Inflammatory macrophage treated with lipopolysaccharide for 4 hours (primary cell): ENCODE data around the gene ERN1.
A peak's percentile ranks its signal among the peaks of the same experiment; 100 is the strongest.

Experiments
- DNase-seq: peaks from one replicate; pipeline ENCODE4 v3.0.0-alpha.2; 2020

The ERN1 gene

DNA sequence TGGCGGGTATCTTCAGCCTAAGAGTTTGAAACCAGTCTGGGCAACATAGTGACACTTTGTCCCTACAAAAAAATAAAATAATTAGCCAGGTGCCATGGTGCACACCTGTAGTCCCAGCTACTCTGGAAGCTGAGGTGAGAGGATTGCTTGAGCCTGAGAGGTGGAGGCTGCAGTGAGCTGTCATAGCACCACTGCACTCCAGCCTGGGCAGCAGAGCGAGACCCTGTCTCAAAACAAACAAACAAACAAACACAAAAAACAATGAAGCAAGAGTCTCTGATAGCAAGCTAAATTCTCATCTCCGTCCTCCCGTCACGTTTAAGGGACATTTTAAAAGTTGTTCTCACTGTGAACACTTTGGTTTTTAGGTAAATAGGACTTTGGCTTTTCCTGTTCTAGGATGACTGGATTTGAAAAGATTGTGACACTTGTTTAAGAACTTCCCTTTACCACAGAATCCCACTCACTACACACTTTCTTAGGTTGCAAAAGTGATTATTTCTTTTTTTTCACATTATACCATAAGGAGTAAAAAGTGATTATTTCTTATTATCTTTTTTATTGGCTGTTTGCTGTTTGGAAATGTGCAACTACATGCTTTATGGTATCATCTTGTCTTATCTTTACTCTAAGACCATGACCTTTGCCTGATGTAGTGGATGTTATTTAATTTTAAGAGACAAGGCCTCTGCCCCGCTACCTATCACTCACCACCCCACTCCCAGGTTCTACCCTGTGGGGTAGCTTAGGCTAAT is 4.4 kb upstream of the ERN1 start:
- peak; percentile 36 for DNase-seq

DNA sequence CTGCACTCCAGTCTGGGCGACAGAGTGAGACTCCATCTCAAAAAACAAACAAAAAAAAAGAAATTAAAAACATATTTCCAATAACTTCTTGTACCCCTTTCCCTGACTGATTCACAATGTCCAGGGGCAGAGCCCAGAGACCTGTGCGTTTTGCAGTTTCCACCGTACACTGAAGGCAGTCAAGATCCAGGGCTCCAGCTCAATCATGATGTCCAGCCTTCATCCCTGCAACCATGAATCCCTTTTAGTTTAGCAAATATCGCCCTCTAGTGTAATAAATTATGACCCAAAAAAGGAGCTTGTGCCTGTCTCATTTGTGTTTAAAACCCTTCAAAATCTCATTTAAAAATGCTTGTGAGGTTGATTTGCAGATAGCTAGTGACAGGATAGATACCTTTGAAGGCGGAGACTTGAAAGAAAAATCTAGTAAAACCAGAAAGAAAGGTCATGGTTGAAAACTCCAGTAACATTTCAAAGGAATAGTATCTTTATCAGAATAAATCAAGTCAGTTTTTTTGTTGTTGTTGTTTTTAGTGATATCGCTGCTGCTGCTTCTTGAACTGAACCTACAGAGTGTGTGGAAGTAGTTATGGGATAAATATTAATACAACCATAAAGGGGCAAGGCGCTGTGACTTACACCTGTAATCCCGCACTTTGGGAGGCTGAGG is 3.7 kb upstream of the ERN1 start:
- peak; percentile 78 for DNase-seq

DNA sequence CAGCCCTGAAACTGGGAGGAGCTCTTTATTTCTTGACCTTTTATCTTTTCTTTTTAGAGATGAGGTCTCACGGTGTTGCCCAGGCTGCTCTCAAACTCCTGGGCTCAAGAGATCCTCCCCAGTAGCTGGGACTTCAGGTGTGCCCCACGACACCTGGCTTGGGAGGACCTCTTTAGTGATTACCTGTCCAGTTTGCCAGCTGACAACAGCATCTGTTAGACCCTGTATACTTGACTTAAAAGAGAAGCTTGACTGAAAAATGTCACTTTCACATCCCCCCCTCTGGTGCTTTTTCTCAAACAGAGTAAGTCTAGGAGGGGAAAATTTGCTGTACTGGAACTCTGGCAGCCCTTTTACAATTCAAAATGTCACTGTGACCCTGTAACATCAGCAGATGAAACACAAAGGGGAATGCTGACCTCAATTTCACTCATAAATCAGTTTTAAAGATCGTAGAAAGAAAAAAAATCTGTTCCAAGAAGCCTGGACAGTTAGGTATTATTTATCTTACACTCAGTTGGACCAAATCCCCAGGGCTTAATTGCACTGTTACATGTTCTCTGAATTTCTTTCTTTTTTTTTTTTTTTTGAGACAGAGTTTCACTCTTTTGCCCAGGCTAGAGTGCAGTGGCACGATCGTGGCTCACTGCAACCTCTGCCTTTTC is 1.8 kb upstream of the ERN1 start:
- no peak for DNase-seq

DNA sequence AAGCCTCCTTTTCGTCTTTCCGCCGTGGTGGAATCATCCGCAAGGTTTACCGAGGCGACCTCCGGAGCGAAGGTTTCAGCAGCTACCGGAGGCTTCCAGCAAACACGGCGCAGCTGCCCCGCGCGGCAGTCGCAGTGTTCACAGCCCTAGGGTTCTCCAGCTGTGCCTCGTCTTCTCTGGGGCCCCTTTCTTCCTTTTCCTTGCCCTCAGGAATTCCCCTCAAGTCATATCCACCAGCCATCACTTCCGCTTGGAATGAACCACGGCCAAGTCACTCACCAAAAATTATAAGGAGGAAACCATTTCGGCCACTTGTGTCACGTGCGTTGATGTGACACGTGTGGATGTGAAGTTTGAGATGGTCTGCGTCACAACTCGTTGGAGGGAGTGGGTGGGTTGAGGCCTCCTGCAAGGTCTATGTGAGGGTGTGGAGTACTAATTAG is 636 bp upstream of the ERN1 start:
- DNase-seq: peak; percentile 96

DNA sequence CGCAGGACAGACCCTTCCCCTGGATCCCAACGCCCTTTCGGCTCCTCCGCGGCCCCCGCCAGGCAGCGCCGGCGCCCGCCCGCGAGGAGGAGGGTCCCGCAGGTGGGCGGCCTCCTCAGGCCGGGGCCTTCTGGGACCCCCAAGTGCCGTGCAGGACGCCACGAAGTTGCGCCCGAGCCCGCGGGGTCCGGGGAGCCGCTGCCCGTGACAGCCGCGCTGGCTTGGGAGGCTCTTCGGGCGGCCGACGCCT is 504 bp downstream of the ERN1 start:
- DNase-seq: no peak

DNA sequence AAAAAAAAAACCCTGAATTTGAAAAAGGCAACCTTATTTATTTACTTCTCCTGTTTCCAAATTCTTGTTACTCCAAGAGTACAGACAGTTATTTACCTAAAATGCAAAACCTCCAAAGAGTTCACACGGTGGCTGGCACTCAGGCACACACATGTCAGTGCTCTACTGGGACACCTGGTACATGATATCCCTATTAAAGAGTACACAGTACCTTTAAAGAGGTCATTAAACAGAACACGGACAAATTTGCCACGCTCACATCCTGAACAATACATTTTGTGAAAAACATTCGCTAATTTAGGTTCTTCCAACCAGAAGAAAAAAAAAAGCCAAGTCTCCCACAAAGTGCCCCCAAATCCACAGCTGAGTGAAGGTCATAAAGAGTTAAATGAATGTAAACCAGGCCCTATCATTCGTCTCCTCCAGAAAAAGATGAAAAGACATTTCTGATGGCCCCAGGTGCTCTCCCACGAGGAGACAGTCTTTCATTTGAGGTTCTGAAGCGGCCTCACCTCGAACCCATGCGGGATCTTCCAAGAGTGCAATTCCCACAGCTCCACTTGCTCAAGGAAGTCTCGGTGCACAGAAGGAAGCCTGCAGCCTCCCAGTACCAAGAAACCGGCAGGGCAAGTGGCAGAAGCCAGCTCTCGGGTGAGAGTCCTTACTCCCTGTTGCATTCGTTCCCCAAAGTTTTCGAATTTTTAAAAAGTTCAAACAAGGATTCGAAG is 993 bp downstream of the ERN1 start:
- peak; percentile 33 for DNase-seq

DNA sequence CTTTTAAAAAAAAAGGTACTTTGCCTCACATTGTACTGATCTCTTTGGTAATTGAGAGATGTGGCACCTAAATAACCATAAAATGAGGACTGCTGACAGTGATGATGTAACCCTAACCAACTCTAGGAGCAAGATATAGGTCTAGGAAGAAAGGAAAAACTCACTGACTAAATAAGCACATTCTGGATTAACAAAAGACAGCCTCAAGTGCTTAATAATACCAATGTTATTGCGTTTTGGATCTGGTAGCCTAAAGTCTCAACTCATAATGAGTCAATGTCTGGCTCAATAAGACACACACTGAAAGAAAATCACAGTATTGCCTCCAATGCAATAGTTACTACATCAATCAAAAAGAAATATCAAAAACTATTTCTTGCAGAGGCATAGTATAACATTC is 3.0 kb downstream of the ERN1 start:
- DNase-seq: peak; percentile 35

DNA sequence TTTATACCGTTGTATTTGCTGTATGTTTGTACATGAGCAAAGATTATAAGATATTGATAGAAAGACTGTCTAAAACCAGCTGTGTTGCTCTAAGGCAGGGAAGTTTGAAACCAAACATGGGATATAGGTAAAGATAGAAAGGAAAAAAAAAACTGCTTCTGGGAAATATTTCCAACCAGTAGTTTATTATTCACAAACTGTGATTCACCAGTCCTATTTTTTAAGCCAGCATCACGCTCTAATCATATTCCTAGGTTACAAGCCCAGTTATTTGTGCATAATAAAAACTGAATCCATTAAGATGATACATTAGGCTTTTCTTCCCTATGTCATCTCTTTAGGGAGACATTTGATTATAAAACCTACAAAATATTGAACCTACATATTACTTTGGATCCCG is 4.0 kb downstream of the ERN1 start:
- DNase-seq: no peak

DNA sequence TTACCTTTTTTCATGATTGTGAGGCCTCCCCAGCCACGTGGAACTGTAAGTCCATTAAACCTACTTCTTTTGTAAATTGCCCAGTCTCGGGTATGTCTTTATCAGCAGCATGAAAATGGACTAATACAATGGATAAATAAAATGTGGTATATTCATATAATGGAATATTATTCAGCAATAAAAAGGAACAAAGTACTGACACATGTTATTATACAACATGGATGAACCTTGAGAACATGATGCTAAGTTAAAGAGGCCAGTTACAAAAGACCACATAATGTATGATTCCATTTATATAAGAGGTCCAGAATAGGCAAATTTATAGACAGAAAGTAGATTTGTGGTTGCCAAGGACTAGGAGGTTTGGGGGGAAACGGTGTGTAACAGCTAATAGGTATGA is 5.3 kb downstream of the ERN1 start:
- DNase-seq: no peak

DNA sequence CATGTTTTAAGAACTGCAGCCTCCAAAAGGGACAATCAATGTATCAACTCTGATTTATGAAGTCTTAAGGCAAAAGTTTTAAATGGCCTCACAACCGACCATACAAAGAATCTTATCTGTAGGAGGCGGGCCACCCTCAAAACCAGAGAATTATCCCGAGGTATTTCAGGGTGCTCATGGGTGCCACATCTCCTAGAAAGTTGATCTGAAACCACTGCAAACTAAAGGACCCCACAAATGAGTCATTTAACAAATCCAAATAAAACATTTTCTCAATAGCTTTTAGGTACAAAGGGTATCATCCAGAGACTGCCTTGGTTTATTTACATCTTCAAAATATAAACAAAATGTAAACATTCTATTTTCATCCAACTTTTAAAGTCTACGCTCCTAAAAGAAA is 6.8 kb downstream of the ERN1 start:
- no peak for DNase-seq

DNA sequence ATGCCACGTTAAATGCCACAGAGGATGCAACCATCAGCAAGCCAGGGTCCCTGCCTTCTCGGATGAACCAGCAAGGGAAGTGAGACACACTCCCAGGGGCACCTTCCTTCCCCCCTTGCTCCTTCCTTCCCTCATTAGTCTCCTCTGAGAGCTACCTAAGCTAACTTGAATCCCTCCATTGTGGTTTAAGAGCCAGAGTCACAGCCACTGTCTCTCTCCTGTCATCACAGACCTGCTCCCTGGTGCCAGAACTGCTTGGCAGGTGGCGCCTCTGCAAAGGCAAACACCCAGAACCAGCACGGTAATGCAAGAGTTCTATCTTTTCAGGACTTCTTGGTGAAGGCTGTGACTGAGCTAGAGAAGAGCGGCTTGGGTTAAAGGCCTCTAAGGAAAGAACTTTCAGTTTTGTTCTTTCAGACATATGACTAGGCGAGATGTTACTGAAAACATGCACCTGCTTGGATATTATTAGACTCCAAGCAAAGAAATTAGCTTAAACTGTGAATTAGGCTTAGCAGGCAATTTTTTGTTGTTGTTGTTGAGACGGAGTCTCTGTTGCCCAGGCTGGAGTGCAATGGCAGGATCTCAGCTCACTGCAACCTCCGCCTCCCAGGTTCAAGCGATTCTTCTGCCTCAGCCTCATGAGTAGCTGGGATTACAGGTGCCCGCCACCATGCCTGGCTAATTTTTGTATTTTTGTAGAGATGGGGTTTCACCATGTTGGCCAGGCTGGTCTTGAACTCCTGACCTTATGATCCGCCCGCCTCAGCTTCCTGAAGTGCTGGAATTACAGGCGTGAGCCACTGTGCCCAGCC is 8.8 kb downstream of the ERN1 start:
- DNase-seq: peak; percentile 35

DNA sequence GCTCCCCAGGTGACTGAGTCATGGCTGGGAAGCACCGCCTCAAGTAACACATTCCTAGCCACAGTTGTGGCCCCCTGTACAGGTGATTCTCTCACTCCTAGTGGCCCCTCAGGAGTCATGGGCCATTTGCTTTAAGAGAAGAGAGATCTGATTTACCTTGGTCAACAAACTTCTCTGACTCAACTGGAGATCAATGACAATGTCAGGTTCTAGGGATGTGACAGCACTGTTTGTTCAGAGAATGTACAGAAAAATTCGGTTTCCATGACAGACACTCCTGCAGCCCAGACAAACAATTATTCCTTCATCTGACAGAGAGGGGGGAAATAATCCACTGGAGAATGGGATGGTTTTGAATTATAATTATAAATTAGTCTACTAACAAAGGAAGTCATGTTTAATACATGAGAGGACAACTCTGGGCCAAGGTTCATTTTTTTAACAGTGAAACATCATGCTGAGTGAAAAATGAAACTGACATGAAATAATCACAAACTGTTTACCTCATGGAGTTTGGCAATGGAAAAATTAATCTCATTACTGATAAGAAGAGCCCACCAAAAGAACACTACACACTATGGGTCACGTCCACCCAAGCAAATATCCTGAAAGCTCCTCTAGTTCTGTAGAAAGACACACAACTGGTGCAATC is 9.7 kb downstream of the ERN1 start:
- peak; percentile 39 for DNase-seq

DNA sequence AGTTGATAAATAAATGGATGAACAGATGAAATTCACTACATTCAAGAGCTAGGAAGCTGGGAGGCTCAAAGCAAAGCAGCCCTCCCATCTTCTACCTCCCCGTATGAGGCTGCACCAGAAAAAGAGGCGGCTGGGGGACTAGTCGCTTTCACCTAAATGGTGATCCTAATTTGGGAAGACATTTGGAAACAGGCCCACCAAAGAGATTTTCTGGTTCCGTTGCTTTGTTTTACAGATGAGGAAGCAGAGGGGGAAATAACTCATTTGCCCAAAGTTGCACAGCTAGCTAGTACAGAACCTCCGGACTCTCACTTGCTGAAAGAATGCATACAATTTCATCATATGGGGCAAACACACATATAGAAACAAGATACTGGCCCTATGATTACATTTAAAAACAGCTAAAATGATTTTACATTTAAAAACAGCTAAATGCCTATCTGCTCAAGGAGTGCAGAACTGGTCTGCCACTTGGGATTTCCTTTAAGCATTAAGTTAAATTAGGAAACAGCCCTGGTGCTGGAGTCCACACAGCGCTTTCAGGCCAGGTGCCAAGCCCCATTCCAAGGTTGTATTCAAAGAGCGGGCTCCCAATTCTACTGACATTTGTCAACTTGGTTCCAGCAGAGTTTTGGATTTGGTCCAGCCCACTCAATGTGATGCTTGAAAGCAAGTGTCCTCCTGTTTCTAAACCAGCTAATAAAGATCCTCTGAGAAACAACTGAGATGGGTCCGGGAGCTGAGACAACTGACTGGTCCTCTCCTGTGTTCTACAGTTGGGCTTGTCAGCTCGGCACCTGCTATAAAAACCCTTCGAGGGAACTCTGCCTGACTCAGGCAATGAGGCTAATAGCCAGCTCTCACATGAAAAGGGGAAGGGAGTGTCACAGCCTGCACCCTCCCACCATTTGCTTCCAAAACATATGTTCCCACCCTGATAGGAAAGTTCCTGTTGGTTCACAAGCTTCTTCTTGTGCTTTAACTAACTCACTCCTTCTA is 11.7 kb downstream of the ERN1 start:
- peak; percentile 88 for DNase-seq

DNA sequence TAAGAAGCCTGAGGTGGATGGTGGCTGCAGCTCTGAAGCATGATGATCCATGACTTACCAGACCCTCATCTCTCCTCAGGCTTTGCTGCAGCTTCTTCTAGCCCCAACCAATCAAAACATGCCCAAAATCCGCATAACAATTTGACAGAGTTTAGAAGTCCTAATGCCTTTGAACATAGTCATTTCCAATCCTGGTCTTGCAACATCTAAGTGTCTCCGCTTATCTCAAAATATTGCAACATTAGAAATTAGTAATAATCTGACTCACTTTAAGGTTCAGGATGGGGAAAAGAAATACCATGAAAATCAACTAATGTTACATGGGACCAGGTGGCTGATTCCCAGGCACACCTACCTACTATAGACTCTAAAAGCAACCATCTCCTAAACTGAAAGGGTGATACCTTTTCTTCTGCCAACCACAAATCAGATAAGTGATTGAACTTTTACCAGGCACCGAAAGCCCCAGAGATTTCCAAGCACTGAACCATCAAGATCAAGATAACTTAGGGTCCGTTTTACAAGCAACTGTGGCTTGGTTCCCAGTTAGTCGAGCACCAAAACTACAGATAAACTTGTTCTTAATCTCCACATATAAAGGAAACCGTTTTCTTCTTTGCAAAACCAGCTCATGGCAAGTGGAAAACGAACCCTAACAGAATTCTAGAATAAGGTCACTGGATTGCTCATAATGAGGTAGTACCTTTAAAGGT is 14.0 kb downstream of the ERN1 start:
- peak; percentile 61 for DNase-seq

DNA sequence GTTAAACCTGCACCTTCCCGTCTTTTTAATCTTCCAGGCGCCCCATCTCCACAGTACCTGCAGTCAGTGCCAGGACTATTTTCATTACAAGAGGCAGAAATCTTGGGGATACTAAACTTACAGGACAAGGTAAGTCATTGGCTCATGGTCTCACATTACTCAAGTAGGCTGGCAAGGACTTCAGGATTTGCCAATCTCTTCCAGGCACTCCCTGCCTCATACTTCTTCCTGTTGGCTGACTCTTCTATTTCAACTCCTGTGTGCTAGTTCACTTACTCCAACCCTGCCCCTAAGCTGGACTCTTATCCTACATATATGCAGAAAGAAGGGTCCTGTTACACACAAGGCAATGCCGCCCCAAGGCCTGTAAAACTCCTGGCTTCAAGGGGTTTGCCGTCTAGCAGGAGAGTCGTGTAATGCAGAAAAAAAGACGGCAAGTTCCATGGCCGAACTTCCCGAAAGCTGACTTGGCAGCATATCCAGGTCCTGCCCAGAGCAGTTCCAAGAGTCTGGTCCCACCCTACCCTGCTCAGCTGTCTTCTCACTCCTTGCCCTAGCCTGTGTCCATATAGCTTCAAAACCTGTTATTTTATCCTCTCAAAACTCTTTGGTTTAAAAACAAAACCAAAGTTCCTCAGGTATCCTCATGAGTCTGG is 14.8 kb downstream of the ERN1 start:
- no peak for DNase-seq

DNA sequence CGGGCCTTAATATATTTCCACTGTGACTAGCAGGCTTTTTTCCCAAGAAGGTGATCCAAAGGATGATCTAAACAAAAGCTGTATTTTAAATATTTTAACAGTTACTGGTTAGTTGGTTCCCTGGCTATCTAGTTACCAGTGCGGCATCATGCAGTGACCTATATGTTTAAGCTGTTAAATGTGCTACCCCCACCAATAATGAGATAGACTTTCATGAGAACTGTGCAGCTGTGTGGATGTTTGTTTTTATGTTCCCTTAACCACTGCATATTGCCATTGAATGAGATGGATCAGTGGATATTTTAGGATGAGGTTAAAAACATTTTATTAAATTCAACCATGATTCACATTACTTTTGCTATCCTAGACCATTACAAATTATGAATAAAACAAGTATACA is 16.9 kb downstream of the ERN1 start:
- DNase-seq: no peak

DNA sequence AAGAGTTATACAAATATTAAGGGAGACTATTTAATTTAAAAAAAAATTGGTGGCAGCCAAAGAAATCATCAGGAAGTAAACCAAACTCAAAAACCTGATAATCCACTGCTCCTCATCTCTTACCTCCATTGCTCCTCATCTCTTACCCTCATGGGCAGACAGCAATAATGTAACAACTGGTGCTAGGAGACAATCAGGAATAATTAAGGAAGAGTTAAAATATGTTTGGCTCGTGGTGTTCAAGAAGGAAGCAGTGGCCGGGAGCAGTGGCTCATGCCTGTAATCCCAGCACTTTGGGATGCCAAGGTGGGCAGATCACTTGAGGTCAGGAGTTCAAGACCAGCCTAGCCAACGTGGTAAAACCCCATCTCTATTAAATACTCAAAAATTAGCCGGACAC is 18.1 kb downstream of the ERN1 start:
- DNase-seq: no peak

DNA sequence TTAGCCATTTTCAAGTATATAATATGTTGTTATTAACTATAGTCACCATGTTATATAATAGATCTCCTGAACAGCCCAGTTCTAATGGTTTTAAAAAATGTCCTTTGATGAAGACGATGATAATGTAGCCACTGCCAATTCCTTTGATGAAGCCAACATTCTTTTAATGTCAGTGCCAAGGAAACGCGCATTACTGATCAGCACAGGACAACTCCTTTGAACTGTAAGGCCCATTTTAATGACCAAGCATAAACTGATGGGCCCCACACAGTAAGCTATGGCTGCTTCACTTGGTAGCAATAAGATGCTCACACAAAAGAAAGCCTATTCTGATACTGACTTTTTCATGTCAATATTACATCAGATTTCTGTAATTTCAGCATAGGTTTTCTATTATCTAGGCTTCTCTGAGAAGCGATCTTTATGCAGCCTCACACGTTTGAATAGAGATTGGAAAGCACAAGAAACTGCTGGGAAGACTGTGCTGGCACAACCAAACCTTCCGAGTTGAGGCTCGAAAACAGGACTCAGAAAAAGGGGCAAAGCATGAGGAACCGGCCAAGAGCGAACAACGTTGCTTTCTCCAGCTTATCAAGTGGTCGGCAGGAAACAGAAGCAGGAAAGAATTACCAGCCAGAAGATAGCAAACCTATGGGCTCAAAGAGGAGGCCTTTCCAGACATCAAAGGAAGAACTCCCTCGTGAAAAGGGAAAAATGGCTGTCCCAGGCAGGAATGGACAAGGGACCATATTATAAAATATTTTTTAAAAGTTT is 19.4 kb downstream of the ERN1 start:
- DNase-seq: no peak

DNA sequence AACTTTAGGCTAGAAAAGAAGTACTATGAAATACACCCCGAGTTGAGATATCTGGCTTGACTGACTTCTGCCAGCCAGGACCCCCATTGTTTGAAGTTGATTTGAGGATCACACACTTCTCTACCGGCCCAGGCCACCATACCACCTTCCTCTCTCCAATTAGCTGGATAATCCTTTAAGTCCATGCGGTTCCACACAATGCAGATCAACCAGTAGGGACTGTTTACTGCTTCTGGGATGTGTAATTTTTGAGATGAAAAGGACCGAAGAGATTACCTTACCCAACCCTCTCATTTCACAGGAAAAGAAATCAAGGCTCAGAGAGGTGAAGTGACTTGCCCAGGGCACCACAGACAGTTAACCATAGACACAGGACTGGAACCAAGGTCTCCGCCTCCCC is 20.5 kb downstream of the ERN1 start:
- DNase-seq: no peak
